Measurements from ENCODE around the gene CCDC183. TPM values are rescaled to one million over a fixed set of nuclear protein-coding genes. Genes with fewer than 3 reads are reported as not detected.

CCDC183 gene
- total RNA-seq, 1 experiment from 2014 or later: 1.1 TPM

GRCh38 chr9:136807281-136808074 is 11.3 kb downstream of the CCDC183 start, which contains the start of gene RABL6:
Gene RABL6 (plus strand): TSS chr9:136807948. CDS start chr9:136808197, 249 bp downstream.
- in situ Hi-C loops (cut with HindIII; ENCODE audit: low pct_unique_long_range_greater_than_20kb, low sequenced_read_pairs): no loop called here

DNA sequence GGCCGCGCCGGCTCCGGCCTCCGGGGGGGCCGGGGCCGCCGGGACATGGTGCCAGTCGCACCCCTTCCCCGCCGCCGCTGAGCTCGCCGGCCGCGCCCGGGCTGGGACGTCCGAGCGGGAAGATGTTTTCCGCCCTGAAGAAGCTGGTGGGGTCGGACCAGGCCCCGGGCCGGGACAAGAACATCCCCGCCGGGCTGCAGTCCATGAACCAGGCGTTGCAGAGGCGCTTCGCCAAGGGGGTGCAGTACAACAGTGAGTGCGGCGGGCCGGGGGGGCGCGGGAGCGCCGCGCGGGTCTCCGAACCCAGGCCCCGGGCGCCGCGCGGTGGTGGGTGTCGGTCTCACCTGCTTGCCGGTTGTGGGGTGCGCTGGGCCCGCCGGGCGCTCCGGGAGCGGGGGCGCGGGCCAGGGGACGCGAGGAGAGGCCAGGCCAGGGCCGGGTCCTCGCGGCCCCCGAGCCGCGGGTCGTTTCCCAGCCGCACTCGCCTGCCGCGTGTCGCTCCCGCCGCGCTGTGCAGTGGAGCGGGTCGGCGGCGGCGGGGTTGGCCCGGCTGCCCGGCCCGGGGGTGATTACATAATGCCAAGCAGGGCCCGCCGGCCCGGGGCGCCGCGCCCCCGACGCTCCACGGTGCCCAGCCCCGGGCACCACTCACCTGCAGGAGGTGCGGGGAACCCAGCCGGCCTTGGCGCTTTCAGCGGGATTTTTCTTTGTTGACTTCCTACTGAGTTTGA is 12.1 kb downstream of the CCDC183 start:
- in situ Hi-C loops (cut with HindIII; ENCODE audit: low pct_unique_long_range_greater_than_20kb, low sequenced_read_pairs): no loop called here
- peak; percentile 31 for DNase-seq (ENCODE audit: low read depth)

More at GRCh38 chr9:136807281-136808074, 11.3 kb downstream of the CCDC183 start, which contains the start of gene RABL6:
- peak; percentile 69 for DNase-seq (ENCODE audit: low read depth)

DNA sequence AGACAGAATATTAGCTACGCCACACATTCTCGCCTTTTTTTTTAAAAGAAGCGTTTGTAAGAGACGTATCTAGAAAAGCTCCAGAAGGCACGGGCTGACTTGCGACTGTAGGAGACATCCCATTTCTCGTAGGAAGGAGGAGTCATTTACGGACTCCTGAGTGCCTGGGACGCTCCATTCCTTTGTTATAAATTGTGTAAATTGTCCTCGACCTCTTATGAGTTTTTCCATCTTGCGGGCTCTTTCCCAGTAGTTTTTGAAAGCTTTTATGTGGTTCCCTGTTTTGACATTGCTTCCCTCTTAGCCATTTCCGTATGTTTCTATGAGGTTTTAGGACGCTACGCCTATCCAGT is 12.6 kb downstream of the CCDC183 start:
- no peak for DNase-seq (ENCODE audit: low read depth)
- in situ Hi-C loops (cut with HindIII; ENCODE audit: low pct_unique_long_range_greater_than_20kb, low sequenced_read_pairs): no loop called here

GRCh38 chr9:136814725-136815421 is 18.7 kb downstream of the CCDC183 start:
- no peak for DNase-seq (ENCODE audit: low read depth)
- in situ Hi-C loops (cut with HindIII; ENCODE audit: low pct_unique_long_range_greater_than_20kb, low sequenced_read_pairs): no loop called here

GRCh38 chr9:136815422-136815782 is 19.3 kb downstream of the CCDC183 start:
- DNase-seq (ENCODE audit: low read depth): no peak
- in situ Hi-C loops (cut with HindIII; ENCODE audit: low pct_unique_long_range_greater_than_20kb, low sequenced_read_pairs): no loop called here

DNA sequence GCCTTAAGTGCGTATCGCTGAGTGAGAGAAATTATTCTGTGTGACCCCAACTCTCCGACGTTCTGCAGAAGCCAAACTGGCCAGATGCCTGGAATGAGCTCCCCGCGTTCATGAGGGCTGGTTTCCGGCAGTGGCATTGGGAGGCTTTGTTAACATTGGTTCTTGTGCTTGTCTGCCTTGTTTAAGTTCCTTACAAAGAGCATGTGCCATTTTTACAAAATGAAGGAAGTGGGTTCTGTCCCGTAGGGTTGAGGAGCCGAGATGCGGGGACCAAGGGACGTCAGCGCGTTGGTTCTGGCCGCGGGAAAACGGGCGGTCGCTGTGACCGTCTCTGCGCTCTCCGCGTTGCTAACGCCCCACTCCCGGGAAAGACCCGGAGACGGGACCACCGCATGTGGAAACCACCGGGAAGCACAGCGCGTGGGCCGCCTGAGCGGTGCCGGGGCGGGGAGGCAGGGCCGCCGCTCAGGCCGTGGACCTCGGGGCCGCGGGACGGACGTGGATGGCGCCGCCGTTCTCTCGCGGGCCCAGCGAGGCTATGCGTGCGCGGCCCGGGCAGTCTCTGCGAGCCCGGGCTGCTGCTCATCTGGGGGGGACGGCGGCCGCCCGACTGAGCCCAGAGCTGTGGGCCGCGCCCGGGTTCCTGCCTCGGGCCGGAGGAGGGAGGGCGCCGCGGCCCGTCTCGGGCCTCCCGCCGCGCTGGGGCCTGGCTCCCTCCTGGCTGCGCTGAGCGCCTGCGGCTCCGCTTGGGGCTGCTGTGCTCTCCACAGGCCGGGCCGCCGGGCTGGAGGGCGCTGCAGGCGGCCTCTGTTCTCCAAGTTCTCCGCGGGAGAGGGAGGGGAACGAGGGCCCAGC is 25.1 kb downstream of the CCDC183 start:
- in situ Hi-C loops (cut with HindIII; ENCODE audit: low pct_unique_long_range_greater_than_20kb, low sequenced_read_pairs): no loop called here
- DNase-seq (ENCODE audit: low read depth): no peak

- no peak for DNase-seq (ENCODE audit: low read depth)
- in situ Hi-C loops (cut with HindIII; ENCODE audit: low pct_unique_long_range_greater_than_20kb, low sequenced_read_pairs): no loop called here
Observed at GRCh38 chr9:136821826-136822544, 25.8 kb downstream of the CCDC183 start.

DNA sequence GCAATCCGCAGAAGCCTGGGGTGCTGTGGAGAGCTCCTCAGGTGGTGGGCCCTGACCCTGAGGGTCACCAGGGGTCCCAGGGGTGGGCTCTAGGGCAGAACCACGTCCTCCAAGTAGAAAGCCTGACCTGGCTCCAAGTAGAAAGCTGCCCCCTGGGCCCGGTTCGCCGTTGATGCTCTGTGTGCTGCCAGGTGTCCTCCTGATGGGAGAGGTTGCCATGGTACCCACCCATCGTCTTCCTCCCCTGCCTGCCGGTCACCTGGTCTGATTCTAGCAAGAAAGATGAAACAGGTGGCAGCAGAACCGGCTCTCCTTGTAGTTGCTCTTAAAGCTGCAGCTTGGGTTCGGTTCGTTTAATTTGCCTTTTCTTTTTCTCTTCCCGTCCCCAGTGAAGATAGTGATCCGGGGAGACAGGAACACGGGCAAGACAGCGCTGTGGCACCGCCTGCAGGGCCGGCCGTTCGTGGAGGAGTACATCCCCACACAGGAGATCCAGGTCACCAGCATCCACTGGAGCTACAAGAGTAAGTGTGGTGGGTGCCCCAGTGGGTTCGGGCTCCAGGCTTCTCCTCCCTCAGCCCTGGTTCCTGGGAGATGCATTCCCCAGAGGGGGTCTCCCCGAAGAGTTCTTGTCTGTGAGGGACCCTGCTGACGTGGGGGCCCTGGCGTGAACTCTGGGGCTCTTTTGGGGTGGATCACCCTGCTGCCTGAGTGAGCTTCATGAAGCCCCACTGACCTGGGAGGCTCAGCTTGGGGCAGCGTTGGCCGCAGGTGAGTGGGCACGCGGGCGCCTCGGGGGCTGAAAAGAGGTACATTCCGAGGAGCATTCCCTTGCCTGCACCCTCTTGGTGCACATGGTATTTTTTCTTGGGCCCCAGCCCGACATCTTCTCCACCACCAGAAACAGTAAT is 27.3 kb downstream of the CCDC183 start:
- no peak for DNase-seq (ENCODE audit: low read depth)
- in situ Hi-C loops (cut with HindIII; ENCODE audit: low pct_unique_long_range_greater_than_20kb, low sequenced_read_pairs): no loop called here

DNA sequence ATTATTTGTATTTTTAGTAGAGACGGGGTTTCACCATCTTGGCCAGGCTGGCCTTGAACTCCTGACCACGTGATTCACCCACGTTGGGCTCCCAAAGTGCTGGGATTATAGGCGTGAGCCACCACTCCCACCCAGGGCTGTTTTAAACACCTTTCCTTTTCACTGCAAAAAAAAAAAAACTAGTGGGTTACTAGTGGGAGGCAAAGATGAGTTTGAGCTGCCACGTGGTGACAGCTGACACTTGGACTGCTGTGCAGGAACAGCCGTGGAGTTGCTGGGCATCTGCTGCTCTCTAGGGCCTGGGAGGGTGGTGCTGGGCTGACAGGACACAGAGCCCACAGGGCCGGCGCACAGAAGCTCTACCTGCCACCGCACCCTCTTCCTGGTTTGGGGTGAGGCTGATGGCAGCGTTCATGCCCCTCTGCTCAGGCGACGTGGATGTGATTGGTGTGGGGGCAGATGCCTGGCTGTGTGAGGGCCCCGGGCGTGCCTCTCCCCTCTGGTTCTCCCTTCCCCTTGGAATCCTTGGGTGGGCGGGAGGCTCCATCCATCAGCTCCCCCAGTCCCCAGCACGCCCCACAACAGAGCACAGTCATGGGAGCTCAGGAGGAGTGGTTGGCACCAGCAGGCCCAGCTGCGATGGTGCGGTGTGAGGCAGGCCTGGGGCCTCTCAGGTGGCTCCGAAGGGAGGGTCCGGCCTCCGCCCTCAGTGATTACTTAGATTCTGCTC is 28.5 kb downstream of the CCDC183 start:
- in situ Hi-C loops (cut with HindIII; ENCODE audit: low pct_unique_long_range_greater_than_20kb, low sequenced_read_pairs): no loop called here

DNA sequence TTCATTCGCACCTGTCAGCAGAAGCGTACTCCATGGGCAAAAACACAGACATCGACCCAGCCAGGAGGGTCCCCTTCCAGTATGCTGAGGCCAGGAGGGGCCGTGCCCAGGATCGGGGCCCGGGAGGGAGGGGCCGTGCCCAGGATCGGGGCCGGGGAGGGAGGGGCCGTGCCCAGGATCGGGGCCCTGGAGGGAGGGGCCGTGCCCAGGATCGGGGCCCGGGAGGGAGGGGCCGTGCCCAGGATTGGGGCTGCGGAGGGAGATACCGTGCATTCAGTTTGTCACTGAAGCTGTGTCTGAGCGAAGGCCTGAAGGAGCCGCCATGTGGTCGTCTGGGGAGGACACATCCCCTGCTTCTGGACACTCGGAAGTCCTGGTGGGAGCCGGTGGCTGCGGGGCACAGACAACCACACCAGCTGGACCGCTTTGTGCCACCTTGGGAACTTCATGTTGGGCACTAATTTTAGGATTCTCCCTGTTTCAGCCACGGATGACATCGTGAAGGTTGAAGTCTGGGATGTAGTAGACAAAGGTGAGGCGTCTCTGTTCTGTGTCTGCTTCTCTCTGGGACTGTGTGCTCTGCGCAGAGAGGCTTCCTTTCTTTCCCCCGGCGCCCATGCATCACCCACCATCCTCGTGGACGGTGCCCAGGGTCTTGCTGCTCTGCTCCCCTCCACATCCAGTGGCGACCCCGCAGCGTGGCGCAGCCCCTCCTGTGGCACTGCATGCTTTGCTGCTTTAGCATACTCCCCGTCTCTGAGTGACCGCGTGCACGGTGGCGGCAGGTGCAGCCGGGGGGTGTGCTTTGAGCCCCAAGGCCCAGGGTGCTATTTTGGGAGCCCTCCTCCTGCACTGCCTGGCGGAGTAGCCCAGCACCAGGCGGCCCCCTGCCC is 29.4 kb downstream of the CCDC183 start:
- no peak for DNase-seq (ENCODE audit: low read depth)
- in situ Hi-C loops (cut with HindIII; ENCODE audit: low pct_unique_long_range_greater_than_20kb, low sequenced_read_pairs): no loop called here

More for the DNA sequence above, 28.5 kb downstream of the CCDC183 start:
- no peak for DNase-seq (ENCODE audit: low read depth)

DNA sequence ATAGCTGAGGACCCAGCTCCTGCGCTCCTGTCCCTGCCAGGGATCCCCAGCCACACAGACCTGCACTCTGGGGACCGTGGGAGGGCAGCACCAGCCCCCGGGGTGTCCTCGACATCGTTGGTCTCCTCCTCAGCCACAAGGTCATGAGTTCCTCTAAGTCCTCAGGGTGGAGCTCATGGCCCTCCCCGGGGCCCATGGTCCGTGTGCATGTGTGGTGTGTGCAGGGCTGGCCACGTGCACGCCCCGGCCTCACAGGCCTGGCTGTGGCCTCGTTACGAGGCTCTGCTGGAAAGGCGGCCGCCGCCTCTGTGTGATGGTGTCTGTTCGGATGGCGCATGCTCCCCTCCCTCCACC is 30.0 kb downstream of the CCDC183 start:
- in situ Hi-C loops (cut with HindIII; ENCODE audit: low pct_unique_long_range_greater_than_20kb, low sequenced_read_pairs): no loop called here
- DNase-seq (ENCODE audit: low read depth): no peak

GRCh38 chr9:136826703-136827582 is 30.8 kb downstream of the CCDC183 start:
- in situ Hi-C loops (cut with HindIII; ENCODE audit: low pct_unique_long_range_greater_than_20kb, low sequenced_read_pairs): no loop called here
- no peak for DNase-seq (ENCODE audit: low read depth)

DNA sequence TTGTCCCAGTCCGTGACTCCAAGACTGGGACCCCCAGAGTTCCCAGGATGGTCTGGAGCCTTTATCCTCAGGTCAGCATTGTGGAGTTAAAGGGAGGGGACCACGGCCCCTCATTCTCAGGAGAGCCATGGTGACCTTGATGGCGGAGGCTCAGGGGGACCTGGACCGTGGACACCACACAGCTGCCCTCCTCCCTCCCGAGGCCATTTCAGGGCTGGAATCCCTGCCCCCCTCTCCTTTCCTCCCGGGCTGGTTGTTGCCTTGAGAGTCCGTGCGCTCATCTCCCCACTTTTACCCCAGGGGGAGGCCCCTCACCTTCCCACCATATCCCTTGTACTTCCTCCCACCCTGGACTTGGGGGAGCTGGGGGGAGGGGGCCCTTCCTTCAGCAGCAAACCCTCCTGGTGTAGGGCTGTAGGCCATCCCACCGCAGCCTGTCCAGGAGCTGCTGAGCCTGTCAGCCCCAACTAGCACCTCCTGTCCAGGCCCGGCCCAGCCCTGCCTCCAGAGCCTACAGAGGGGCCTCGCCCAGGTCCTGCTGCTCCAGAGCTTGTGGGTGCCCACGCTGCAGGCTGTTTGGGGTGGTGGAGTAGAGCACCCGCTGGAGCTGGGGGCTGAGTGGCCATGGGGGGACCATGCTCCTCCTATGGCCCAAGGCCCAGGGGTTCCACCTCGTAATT is 31.8 kb downstream of the CCDC183 start:
- in situ Hi-C loops (cut with HindIII; ENCODE audit: low pct_unique_long_range_greater_than_20kb, low sequenced_read_pairs): no loop called here

More for the DNA sequence above, 31.8 kb downstream of the CCDC183 start:
- DNase-seq (ENCODE audit: low read depth): no peak
